HEK293 (cell line): Measurements from ENCODE around the gene ESM1.

Experiments
- CTCF ChIA-PET: fragments of 350-600 bp; formaldehyde crosslinking; extraction: SDS; loops from one replicate; lab custom pipeline; 2021; ENCODE audit warnings: antibody characterized with exemption; lab: Yijun Ruan, JAX
- POLR2A ChIA-PET: fragments of 300-600 bp; formaldehyde crosslinking; extraction: SDS; loops from one replicate; lab custom pipeline; 2020; ENCODE audit warnings: antibody characterized with exemption, inconsistent platforms; lab: Yijun Ruan, JAX
- H3K27ac ChIP-seq: fragments of 200-500 bp; sonication (Bioruptor generic); 2 replicates; pipeline ENCODE4 v1.5.1; 2014; ENCODE audit warnings: low read depth, low read length, control low read depth, inconsistent platforms; ENCODE audit errors: extremely low read depth
- H3K36me3 ChIP-seq, 2 experiments: fragments of 200-500 bp in 1 of 2; sonication (Bioruptor generic) in 1 of 2; 1 replicate in 1 of 2; 2 replicates in 1 of 2; pipeline ENCODE4 v1.5.1; 2014 to 2017; ENCODE audit warnings: inconsistent platforms in 2 of 2, low read length in 2 of 2; ENCODE audit not compliant: control insufficient read depth in 2 of 2, insufficient read depth in 1 of 2
- H3K4me1 ChIP-seq: fragments of 200-500 bp; sonication (Bioruptor generic); 2 replicates; pipeline ENCODE4 v1.5.1; 2014; ENCODE audit warnings: mild to moderate bottlenecking, low read length, inconsistent platforms; ENCODE audit not compliant: control insufficient read depth, insufficient read depth
- H3K4me3 ChIP-seq: 2 replicates; pipeline ENCODE4 v1.5.1; 2011; ENCODE audit warnings: low read depth, mild to moderate bottlenecking, control low read depth, low read length, moderate library complexity
- H3K9me3 ChIP-seq: fragments of 200-500 bp; sonication (Bioruptor generic); 2 replicates; pipeline ENCODE4 v1.5.1; 2014; ENCODE audit warnings: low read depth, low read length, inconsistent platforms; ENCODE audit not compliant: control insufficient read depth, insufficient read depth
- GLI4 ChIP-seq: fragments of 450-650 bp; formaldehyde crosslinking; IDR thresholded peaks from 2 replicates; pipeline ENCODE4 v1.5.1; 2016; ENCODE audit warnings: missing biosample characterization, missing genetic modification characterization
- IKZF3 ChIP-seq: fragments of 450-650 bp; IDR thresholded peaks from 2 replicates; pipeline ENCODE4 v1.5.0; 2018; ENCODE audit warnings: missing biosample characterization, mild to moderate bottlenecking, missing genetic modification characterization, moderate library complexity
- KLF8 ChIP-seq: fragments of 450-650 bp; formaldehyde crosslinking; IDR thresholded peaks from 2 replicates; pipeline ENCODE4 v1.5.1; 2016; ENCODE audit warnings: missing biosample characterization, missing genetic modification characterization
- TRIM28 ChIP-seq: IDR thresholded peaks from 2 replicates; pipeline ENCODE4 v1.6.1; 2011; ENCODE audit warnings: low read length, control low read depth, borderline replicate concordance
- ZBTB10 ChIP-seq: fragments of 450-650 bp; formaldehyde crosslinking; IDR thresholded peaks from 2 replicates; pipeline ENCODE4 v1.5.1; 2016; ENCODE audit warnings: missing biosample characterization, missing genetic modification characterization
- ZBTB11 ChIP-seq: fragments of 450-650 bp; formaldehyde crosslinking; conservative IDR thresholded peaks from 2 replicates; pipeline ENCODE4 v1.5.1; 2016; ENCODE audit warnings: low read depth, missing biosample characterization, missing genetic modification characterization
- ZBTB20 ChIP-seq: fragments of 450-650 bp; formaldehyde crosslinking; IDR thresholded peaks from 2 replicates; pipeline ENCODE4 v1.5.1; 2016; ENCODE audit warnings: missing biosample characterization, missing genetic modification characterization
- ZBTB6 ChIP-seq: fragments of 450-650 bp; formaldehyde crosslinking; IDR thresholded peaks from 2 replicates; pipeline ENCODE4 v1.5.1; 2017; ENCODE audit warnings: missing biosample characterization, missing genetic modification characterization
- ZFP3 ChIP-seq: fragments of 450-650 bp; formaldehyde crosslinking; IDR thresholded peaks from 2 replicates; pipeline ENCODE4 v1.5.1; 2016; ENCODE audit warnings: low read depth, missing biosample characterization, missing genetic modification characterization
- ZNF114 ChIP-seq: fragments of 450-650 bp; formaldehyde crosslinking; IDR thresholded peaks from 2 replicates; pipeline ENCODE4 v1.5.0; 2017; ENCODE audit warnings: missing biosample characterization, missing genetic modification characterization
- ZNF121 ChIP-seq: fragments of 450-650 bp; formaldehyde crosslinking; IDR thresholded peaks from 2 replicates; pipeline ENCODE4 v1.5.1; 2016; ENCODE audit warnings: missing biosample characterization, missing genetic modification characterization
- ZNF132 ChIP-seq: fragments of 450-650 bp; formaldehyde crosslinking; IDR thresholded peaks from 2 replicates; pipeline ENCODE4 v1.5.1; 2017; ENCODE audit warnings: missing biosample characterization, missing genetic modification characterization, borderline replicate concordance
- ZNF202 ChIP-seq: fragments of 450-650 bp; formaldehyde crosslinking; IDR thresholded peaks from 2 replicates; pipeline ENCODE4 v1.5.1; 2016; ENCODE audit warnings: missing biosample characterization, missing genetic modification characterization, borderline replicate concordance
- ZNF37A ChIP-seq: fragments of 450-650 bp; IDR thresholded peaks from 2 replicates; pipeline ENCODE4 v1.5.1; 2018; ENCODE audit warnings: missing biosample characterization, missing genetic modification characterization
- ZNF558 ChIP-seq: fragments of 450-650 bp; formaldehyde crosslinking; IDR thresholded peaks from 2 replicates; pipeline ENCODE4 v1.5.1; 2016; ENCODE audit warnings: missing biosample characterization, missing genetic modification characterization
- ZNF596 ChIP-seq: fragments of 450-650 bp; IDR thresholded peaks from 2 replicates; pipeline ENCODE4 v1.5.0; 2018; ENCODE audit warnings: missing biosample characterization, mild to moderate bottlenecking, missing genetic modification characterization, moderate library complexity
- ZNF624 ChIP-seq: fragments of 450-650 bp; formaldehyde crosslinking; IDR thresholded peaks from 2 replicates; pipeline ENCODE4 v1.5.1; 2017; ENCODE audit warnings: missing biosample characterization, missing genetic modification characterization
- ZNF645 ChIP-seq: fragments of 450-650 bp; formaldehyde crosslinking; IDR thresholded peaks from 2 replicates; pipeline ENCODE4; 2016; ENCODE audit warnings: missing biosample characterization, missing genetic modification characterization
- ZNF654 ChIP-seq: fragments of 450-650 bp; formaldehyde crosslinking; IDR thresholded peaks from 2 replicates; pipeline ENCODE4 v1.5.1; 2016; ENCODE audit warnings: low read depth, missing biosample characterization, missing genetic modification characterization
- ZNF670 ChIP-seq: fragments of 450-650 bp; formaldehyde crosslinking; IDR thresholded peaks from 2 replicates; pipeline ENCODE4 v1.5.1; 2016; ENCODE audit warnings: missing biosample characterization, missing genetic modification characterization, low read depth
- ZNF707 ChIP-seq: fragments of 450-650 bp; formaldehyde crosslinking; IDR thresholded peaks from 2 replicates; pipeline ENCODE4 v1.5.1; 2016; ENCODE audit warnings: missing biosample characterization, missing genetic modification characterization
- ZNF777 ChIP-seq: fragments of 450-650 bp; formaldehyde crosslinking; IDR thresholded peaks from 2 replicates; pipeline ENCODE4 v1.5.1; 2017; ENCODE audit warnings: missing biosample characterization, missing genetic modification characterization, borderline replicate concordance
- ZSCAN23 ChIP-seq: fragments of 450-650 bp; formaldehyde crosslinking; IDR thresholded peaks from 2 replicates; pipeline ENCODE4 v1.5.1; 2016; ENCODE audit warnings: missing biosample characterization, missing genetic modification characterization
- ZXDB ChIP-seq: fragments of 450-650 bp; formaldehyde crosslinking; IDR thresholded peaks from 2 replicates; pipeline ENCODE4 v1.5.1; 2016; ENCODE audit warnings: missing biosample characterization, missing genetic modification characterization

The ESM1 gene

GRCh38 chr5:55030676-55031369 lies 45.4 kb upstream of the ESM1 start (continued):
- no peak for TF ChIP-seq ZBTB10 (tag by site-specific recombination)
- no peak for TF ChIP-seq ZNF654 (tag by site-specific recombination)
- no peak for TF ChIP-seq ZBTB20 (tag by site-specific recombination)
- TF ChIP-seq KLF8 (tag by site-specific recombination) = no peak
- no peak for TF ChIP-seq TRIM28
- no peak for TF ChIP-seq ZNF624 (tag by site-specific recombination)
- no peak for TF ChIP-seq ZNF670 (tag by site-specific recombination)
- TF ChIP-seq ZNF558 = no peak
- TF ChIP-seq ZNF114 (tag by site-specific recombination) = no peak
- TF ChIP-seq GLI4 (tag by site-specific recombination) = no peak
- no peak for TF ChIP-seq ZSCAN23 (tag by site-specific recombination)
- no peak for TF ChIP-seq ZFP3 (tag by site-specific recombination)
- TF ChIP-seq ZNF707 (tag by site-specific recombination) = no peak
- no peak for TF ChIP-seq ZNF37A (tag by site-specific recombination)
- TF ChIP-seq ZNF202 (tag by site-specific recombination) = no peak
- no peak for TF ChIP-seq ZNF121 (tag by site-specific recombination)

- Histone ChIP-seq H3K4me1 (no peaks in the 10 kb centered on the region), H3K36me3 (no peaks in the 10 kb centered on the region), H3K9me3 (no peaks in the 10 kb centered on the region), H3K27ac (no peak overlapping the region), H3K4me3 (no peak overlapping the region)
- TF ChIP-seq ZNF132 (tag by site-specific recombination) (no peak), IKZF3 (no peak), ZXDB (tag by site-specific recombination) (no peak), ZNF596 (tag by site-specific recombination) (no peak), ZNF777 (no peak), ZNF645 (tag by site-specific recombination) (no peak), ZBTB6 (tag by site-specific recombination) (no peak), ZBTB11 (no peak), ZNF558 (no peak)
- ChIA-PET CTCF (no interaction called here), POLR2A (no interaction called here)
These were observed 44.8 kb upstream of the ESM1 start for GRCh38 chr5:55030220-55030619.
